ENCODE measurements around the gene ZNF648.

DNA sequence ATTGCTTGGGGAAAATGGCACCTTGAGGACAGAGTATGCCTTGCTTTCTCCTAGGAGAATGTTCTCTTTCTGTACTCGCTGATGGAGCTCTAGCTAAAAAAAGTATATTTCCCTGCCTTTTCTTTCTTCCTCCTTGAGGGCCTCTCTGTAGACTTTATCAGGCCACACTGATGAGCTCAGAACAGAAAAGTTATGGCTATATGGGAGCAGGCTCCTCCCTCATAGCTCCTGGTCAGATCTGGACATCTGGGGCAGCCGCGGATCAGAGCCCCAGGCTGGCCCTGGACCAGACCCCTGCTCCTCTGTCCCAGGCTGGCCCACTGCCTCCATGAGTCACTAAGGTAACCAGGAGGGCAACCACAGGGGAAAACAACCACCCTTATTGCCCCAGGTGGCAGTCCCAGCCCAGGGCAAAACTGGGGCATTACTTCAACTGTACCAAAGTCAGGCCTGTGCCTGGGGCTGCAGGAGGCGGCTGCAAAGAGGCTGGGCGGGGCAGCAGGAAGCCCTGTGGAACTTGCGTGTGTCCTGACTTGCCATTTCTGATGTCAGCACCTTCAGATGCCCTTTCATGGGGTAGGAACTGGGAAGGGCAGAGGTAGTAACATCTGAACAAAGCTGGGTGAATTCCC lies 26.3 kb upstream of the ZNF648 start:
- TF ChIP-seq POLR2A (IDR thresholded peaks at IDR 0.05; ENCODE audit: low read length) (no peak), RCOR1 (IDR thresholded peaks at IDR 0.05; ENCODE audit: low read depth, low read length) (no peak), NFE2L2 (conservative IDR thresholded peaks at IDR 0.05; ENCODE audit: low read length) (no peak), RNF2 (IDR thresholded peaks at IDR 0.05; ENCODE audit: borderline replicate concordance, low read depth) (no peak), POLR2AphosphoS2 (conservative IDR thresholded peaks at IDR 0.05; ENCODE audit: low read length) (no peak), SREBF2 (IDR thresholded peaks at IDR 0.05) (no peak), EP300 (IDR thresholded peaks at IDR 0.05) (no peak), GATA3 (IDR thresholded peaks at IDR 0.05; ENCODE audit: borderline replicate concordance) (no peak), CHD2 (IDR thresholded peaks at IDR 0.05; ENCODE audit: low read length, partially characterized antibody) (no peak), RFX5 (IDR thresholded peaks at IDR 0.05) (no peak)
- TF ChIP-seq, protein P1, sequence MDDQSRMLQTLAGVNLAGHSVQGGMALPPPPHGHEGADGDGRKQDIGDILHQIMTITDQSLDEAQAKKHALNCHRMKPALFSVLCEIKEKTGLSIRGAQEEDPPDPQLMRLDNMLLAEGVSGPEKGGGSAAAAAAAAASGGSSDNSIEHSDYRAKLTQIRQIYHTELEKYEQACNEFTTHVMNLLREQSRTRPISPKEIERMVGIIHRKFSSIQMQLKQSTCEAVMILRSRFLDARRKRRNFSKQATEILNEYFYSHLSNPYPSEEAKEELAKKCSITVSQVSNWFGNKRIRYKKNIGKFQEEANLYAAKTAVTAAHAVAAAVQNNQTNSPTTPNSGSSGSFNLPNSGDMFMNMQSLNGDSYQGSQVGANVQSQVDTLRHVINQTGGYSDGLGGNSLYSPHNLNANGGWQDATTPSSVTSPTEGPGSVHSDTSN (IDR thresholded peaks at IDR 0.05) = no peak
- TF ChIP-seq, protein P2, sequence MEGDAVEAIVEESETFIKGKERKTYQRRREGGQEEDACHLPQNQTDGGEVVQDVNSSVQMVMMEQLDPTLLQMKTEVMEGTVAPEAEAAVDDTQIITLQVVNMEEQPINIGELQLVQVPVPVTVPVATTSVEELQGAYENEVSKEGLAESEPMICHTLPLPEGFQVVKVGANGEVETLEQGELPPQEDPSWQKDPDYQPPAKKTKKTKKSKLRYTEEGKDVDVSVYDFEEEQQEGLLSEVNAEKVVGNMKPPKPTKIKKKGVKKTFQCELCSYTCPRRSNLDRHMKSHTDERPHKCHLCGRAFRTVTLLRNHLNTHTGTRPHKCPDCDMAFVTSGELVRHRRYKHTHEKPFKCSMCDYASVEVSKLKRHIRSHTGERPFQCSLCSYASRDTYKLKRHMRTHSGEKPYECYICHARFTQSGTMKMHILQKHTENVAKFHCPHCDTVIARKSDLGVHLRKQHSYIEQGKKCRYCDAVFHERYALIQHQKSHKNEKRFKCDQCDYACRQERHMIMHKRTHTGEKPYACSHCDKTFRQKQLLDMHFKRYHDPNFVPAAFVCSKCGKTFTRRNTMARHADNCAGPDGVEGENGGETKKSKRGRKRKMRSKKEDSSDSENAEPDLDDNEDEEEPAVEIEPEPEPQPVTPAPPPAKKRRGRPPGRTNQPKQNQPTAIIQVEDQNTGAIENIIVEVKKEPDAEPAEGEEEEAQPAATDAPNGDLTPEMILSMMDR (IDR thresholded peaks at IDR 0.05) = no peak
- TF ChIP-seq, protein P3, sequence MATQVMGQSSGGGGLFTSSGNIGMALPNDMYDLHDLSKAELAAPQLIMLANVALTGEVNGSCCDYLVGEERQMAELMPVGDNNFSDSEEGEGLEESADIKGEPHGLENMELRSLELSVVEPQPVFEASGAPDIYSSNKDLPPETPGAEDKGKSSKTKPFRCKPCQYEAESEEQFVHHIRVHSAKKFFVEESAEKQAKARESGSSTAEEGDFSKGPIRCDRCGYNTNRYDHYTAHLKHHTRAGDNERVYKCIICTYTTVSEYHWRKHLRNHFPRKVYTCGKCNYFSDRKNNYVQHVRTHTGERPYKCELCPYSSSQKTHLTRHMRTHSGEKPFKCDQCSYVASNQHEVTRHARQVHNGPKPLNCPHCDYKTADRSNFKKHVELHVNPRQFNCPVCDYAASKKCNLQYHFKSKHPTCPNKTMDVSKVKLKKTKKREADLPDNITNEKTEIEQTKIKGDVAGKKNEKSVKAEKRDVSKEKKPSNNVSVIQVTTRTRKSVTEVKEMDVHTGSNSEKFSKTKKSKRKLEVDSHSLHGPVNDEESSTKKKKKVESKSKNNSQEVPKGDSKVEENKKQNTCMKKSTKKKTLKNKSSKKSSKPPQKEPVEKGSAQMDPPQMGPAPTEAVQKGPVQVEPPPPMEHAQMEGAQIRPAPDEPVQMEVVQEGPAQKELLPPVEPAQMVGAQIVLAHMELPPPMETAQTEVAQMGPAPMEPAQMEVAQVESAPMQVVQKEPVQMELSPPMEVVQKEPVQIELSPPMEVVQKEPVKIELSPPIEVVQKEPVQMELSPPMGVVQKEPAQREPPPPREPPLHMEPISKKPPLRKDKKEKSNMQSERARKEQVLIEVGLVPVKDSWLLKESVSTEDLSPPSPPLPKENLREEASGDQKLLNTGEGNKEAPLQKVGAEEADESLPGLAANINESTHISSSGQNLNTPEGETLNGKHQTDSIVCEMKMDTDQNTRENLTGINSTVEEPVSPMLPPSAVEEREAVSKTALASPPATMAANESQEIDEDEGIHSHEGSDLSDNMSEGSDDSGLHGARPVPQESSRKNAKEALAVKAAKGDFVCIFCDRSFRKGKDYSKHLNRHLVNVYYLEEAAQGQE (IDR thresholded peaks at IDR 0.05) = no peak
